Cardiac muscle cell (in vitro differentiated cells and primary cell): Measurements from ENCODE around the gene CHRM4. TPM values are rescaled to one million over a fixed set of nuclear protein-coding genes. Genes with fewer than 3 reads are reported as not detected.

Source experiments
- DNase-seq, 2 donors: peaks; one replicate each; pipeline versions ENCODE4 v3.0.0 to v3.0.0-alpha.2; 2010 to 2017; ENCODE audit warnings: low read depth in 1 of 2, low spot score in 1 of 2
- H3K27ac ChIP-seq: fragments of 200-600 bp; sonication (generic); 2 replicates; pipeline ENCODE4 v1.5.1; 2016
- H3K27me3 ChIP-seq: fragments of 200-600 bp; sonication (generic); 2 replicates; pipeline ENCODE4 v1.6.0; 2016; ENCODE audit warnings: control low read depth
- H3K36me3 ChIP-seq: fragments of 200-600 bp; sonication (generic); 2 replicates; pipeline ENCODE4 v1.5.1; 2016; ENCODE audit warnings: control low read depth
- H3K4me1 ChIP-seq: fragments of 200-600 bp; sonication (generic); 2 replicates; pipeline ENCODE4 v1.8.1; 2017; ENCODE audit warnings: low read depth, mild to moderate bottlenecking, mixed run types
- H3K4me3 ChIP-seq: fragments of 200-600 bp; sonication (generic); 2 replicates; pipeline ENCODE4 v1.5.1; 2016; ENCODE audit warnings: mild to moderate bottlenecking
- H3K9me3 ChIP-seq: fragments of 200-600 bp; sonication (generic); 2 replicates; pipeline ENCODE4 v1.5.1; 2017; ENCODE audit warnings: low read depth, mild to moderate bottlenecking, control low read depth
- CTCF ChIP-seq: IDR thresholded peaks from 2 replicates; pipeline ENCODE4 v1.5.1; 2012; ENCODE audit warnings: low read depth, mild to moderate bottlenecking, low read length
- polyA plus RNA-seq: library from polyadenylated mRNA; unstranded; fragments of >200 nt; fragmentation: Nextera tagmentation; extraction: Ambion mirVana; gene quantifications from 2 replicates; pipeline ENCODE4 v1.2.1, GENCODE V29; 2016
- total RNA-seq: library from RNA; depleted of rRNA; stranded (reverse); fragments of >200 nt; gene quantifications from 2 replicates; pipeline ENCODE4 v1.2.3, GENCODE V29; 2016

The CHRM4 gene
- total and polyA plus RNA-seq, 2 experiments from 2014 or later, result 0.51 TPM; not detected in 1

GRCh38 chr11:46342239-46342638 is 49.3 kb downstream of the CHRM4 start:
- Histone ChIP-seq H3K36me3 (no peaks in the 10 kb centered on the region), H3K4me3 (no peak overlapping the region), H3K27me3 (no peaks in the 10 kb centered on the region), H3K4me1 (peaks cover 35% of the 10 kb centered on the region), H3K9me3 (no peaks in the 10 kb centered on the region), H3K27ac (peak overlapping the region; percentile 3)
- TF ChIP-seq CTCF, result no peak
- peak in 1 of 2 donors; percentile 62 for DNase-seq

DNA sequence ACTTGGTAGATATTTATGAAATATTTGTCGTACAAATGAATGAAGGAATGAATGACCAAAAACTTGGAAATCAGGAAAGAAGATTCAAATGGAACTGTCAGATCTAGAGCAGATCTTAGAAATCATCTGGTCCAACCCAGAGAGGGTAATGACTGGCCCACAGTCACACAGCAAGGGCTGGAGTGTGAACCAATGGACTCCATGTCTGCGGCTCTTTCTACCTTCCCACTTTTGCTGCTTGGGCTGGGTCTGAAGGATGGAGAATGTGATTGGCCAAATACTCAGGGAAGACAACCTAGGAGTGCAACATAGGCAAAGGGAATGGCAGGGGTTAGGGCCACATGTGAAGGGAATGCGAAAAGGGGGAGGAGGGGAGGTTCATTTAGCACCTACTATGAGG is 50.1 kb downstream of the CHRM4 start:
- no peak for DNase-seq
- Histone ChIP-seq H3K27me3 (no peaks in the 10 kb centered on the region), H3K36me3 (no peaks in the 10 kb centered on the region), H3K9me3 (no peaks in the 10 kb centered on the region), H3K4me1 (peaks cover 35% of the 10 kb centered on the region), H3K4me3 (no peak overlapping the region), H3K27ac (peak overlapping the region; percentile 3)
- TF ChIP-seq CTCF, result no peak

DNA sequence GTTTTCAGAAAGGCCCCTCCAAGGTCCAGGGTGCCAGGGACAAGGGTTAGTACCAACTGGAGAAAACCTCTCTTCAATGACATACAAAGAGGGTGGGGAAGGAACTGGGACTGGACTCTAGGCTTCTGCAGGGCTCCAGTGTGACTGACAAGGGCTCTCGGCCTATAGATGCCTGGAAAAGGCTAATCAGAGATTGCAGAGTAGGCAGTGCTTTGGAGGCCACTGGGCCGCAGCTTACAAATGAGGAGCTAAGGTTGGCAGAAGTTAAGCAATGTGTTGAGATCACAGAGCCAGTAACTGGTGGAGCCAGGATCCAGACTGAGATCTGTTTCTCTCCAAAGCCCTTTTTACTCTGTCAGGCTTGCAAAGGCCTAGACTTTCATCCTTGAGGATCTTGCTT is 51.8 kb downstream of the CHRM4 start:
- H3K4me1 ChIP-seq, result peaks cover 35% of the 10 kb centered on the region
- no peak for TF ChIP-seq CTCF
- no peak overlapping the region for H3K4me3 ChIP-seq
- peak overlapping the region; percentile 79 for H3K27ac ChIP-seq
- peak; percentile 51 to 74 for DNase-seq
- no peaks in the 10 kb centered on the region for H3K36me3 ChIP-seq
- H3K27me3 ChIP-seq, result no peaks in the 10 kb centered on the region
- H3K9me3 ChIP-seq, result no peaks in the 10 kb centered on the region

GRCh38 chr11:46338988-46339666 is 52.4 kb downstream of the CHRM4 start:
- H3K4me3 ChIP-seq, result no peak overlapping the region
- H3K36me3 ChIP-seq, result no peaks in the 10 kb centered on the region
- H3K4me1 ChIP-seq, result peaks cover 35% of the 10 kb centered on the region
- peak overlapping the region; percentile 79 for H3K27ac ChIP-seq
- DNase-seq, result peak in 1 of 2 donors; percentile 73
- H3K27me3 ChIP-seq, result no peaks in the 10 kb centered on the region
- no peak for TF ChIP-seq CTCF
- no peaks in the 10 kb centered on the region for H3K9me3 ChIP-seq

GRCh38 chr11:46338636-46338987 is 53.0 kb downstream of the CHRM4 start:
- H3K27ac ChIP-seq, result peak overlapping the region; percentile 79
- H3K4me3 ChIP-seq, result no peak overlapping the region
- peaks cover 35% of the 10 kb centered on the region for H3K4me1 ChIP-seq
- no peak for TF ChIP-seq CTCF
- peak in 1 of 2 donors; percentile 47 for DNase-seq
- H3K36me3 ChIP-seq, result no peaks in the 10 kb centered on the region
- H3K9me3 ChIP-seq, result no peaks in the 10 kb centered on the region
- H3K27me3 ChIP-seq, result peaks cover 3% of the 10 kb centered on the region
